HG03439 (cell line): Measurements from ENCODE around the gene CALCA.

ENCODE experiments used
- ATAC-seq: cut with Tn5 transposase; IDR thresholded peaks from one replicate; pipeline ENCODE4 v1.9.1; 2021; ENCODE audit warnings: mild to moderate bottlenecking, moderate library complexity; ENCODE audit not compliant: unreplicated experiment

The CALCA gene

GRCh38 chr11:14949437-14950147 is 22.6 kb downstream of the CALCA start:
- ATAC-seq = no peak

GRCh38 chr11:14942745-14943144 is 29.4 kb downstream of the CALCA start:
- ATAC-seq = no peak

GRCh38 chr11:14938936-14939335 is 33.2 kb downstream of the CALCA start:
- ATAC-seq = no peak

- ATAC-seq = no peak
These were observed 37.4 kb downstream of the CALCA start for GRCh38 chr11:14934641-14935351.

GRCh38 chr11:14932447-14932846 is 39.7 kb downstream of the CALCA start:
- no peak for ATAC-seq

GRCh38 chr11:14930369-14930768 is 41.8 kb downstream of the CALCA start:
- no peak for ATAC-seq

GRCh38 chr11:14927146-14927545 is 45.0 kb downstream of the CALCA start:
- no peak for ATAC-seq

- no peak for ATAC-seq
These were observed 47.8 kb downstream of the CALCA start for GRCh38 chr11:14924318-14924717.
